ENCODE data around the gene RNF220. TPM values are rescaled to one million over a fixed set of nuclear protein-coding genes. Genes with fewer than 3 reads are reported as not detected.

RNF220 gene
- total RNA-seq, 1 donor from 2014 or later: 58.4 TPM

DNA sequence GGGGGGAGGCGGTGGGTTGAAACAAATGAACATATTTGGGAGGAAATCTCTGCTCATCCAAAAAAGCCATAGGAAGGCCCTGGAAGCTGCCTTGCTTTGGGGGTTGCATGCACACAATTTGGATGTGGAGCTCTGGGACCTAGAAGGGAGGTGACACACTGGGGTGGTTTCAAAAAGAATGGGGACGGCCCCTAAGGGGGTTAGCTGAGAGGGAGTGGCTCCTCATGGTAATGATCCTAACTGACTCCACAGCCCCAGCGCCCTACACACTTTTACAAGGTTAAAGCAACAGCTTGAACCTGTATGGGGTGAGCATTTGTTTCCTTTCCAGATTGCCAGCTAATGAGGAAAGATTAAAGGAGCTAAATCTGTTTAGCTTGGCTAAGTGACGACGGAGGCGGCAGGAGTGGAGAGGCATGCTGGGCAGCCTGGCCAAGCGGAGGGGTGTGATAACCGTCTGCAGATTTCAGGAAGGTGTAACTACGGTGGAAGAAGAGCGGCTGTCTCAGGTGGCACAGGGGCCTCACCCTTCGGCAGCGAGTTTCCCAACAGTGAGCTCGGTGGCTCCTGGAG lies 107.3 kb downstream of the RNF220 start:
- Mint-ChIP-seq H3K4me3 (ENCODE audit: unreplicated experiment) (no peak overlapping the region), H3K27me3 (ENCODE audit: low read depth) (peaks cover 70% of the 10 kb centered on the region), H3K27ac (ENCODE audit: unreplicated experiment) (no peak overlapping the region)

DNA sequence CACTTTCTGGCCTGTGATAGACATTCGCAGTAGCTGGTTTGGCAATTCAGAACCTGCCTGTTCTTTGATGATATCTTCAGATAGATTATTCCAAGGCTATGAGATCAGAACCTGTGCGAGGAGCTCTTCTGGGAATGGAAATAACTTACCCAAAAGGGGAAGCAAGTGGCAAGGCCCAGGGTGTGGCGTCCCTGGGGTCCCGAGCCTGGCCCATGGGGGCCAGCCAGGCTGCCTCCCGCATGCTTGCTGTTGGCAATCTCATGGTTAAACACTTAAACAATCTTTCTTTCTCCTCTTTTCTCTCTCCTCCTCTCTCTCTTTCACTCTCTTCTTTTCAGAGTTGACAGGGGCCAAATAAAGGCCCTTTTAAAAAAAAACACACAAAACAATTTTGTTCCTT lies 108.1 kb downstream of the RNF220 start:
- DNase-seq (ENCODE audit: low spot score): no peak
- H3K9me3 Mint-ChIP-seq (ENCODE audit: low read depth): no peaks in the 10 kb centered on the region
- H3K36me3 Mint-ChIP-seq (ENCODE audit: low read depth): peaks cover 5% of the 10 kb centered on the region
- TF ChIP-seq, protein P1, sequence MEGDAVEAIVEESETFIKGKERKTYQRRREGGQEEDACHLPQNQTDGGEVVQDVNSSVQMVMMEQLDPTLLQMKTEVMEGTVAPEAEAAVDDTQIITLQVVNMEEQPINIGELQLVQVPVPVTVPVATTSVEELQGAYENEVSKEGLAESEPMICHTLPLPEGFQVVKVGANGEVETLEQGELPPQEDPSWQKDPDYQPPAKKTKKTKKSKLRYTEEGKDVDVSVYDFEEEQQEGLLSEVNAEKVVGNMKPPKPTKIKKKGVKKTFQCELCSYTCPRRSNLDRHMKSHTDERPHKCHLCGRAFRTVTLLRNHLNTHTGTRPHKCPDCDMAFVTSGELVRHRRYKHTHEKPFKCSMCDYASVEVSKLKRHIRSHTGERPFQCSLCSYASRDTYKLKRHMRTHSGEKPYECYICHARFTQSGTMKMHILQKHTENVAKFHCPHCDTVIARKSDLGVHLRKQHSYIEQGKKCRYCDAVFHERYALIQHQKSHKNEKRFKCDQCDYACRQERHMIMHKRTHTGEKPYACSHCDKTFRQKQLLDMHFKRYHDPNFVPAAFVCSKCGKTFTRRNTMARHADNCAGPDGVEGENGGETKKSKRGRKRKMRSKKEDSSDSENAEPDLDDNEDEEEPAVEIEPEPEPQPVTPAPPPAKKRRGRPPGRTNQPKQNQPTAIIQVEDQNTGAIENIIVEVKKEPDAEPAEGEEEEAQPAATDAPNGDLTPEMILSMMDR (IDR thresholded peaks at IDR 0.05): no peak
- H3K4me1 Mint-ChIP-seq (ENCODE audit: low read depth): no peaks in the 10 kb centered on the region
- H3K27ac Mint-ChIP-seq (ENCODE audit: unreplicated experiment): no peak overlapping the region
- H3K4me3 Mint-ChIP-seq (ENCODE audit: unreplicated experiment): no peak overlapping the region
- peaks cover 64% of the 10 kb centered on the region for H3K27me3 Mint-ChIP-seq (ENCODE audit: low read depth)

More for the DNA sequence above, 107.3 kb downstream of the RNF220 start:
- DNase-seq (ENCODE audit: low spot score): no peak
- peaks cover 5% of the 10 kb centered on the region for H3K36me3 Mint-ChIP-seq (ENCODE audit: low read depth)
- no peaks in the 10 kb centered on the region for H3K9me3 Mint-ChIP-seq (ENCODE audit: low read depth)
- TF ChIP-seq, protein P1 (IDR thresholded peaks at IDR 0.05): no peak
- H3K4me1 Mint-ChIP-seq (ENCODE audit: low read depth): no peaks in the 10 kb centered on the region

DNA sequence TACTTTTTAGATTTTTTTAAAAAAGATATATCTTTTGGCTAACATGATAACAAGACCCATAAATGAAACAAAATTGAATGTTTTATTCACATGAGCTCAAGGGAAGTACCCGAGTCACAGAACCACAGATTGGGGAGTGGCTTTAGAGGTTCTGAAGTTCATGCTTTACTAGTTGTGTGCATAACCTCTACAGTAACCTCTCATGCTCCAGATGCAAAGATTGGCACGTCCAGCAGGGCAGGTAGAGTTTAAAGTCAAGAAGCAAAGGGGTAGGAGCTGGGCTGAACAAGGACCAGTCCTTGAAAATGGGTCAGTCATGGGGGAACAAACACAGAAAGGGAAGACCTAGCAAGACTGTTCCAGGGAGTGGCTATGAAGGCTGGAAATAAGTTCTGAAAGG lies 109.6 kb downstream of the RNF220 start:
- TF ChIP-seq, protein P1 (IDR thresholded peaks at IDR 0.05): no peak
- Mint-ChIP-seq H3K27ac (ENCODE audit: unreplicated experiment) (no peak overlapping the region), H3K27me3 (ENCODE audit: low read depth) (peaks cover 59% of the 10 kb centered on the region), H3K36me3 (ENCODE audit: low read depth) (peaks cover 5% of the 10 kb centered on the region), H3K4me3 (ENCODE audit: unreplicated experiment) (no peak overlapping the region), H3K9me3 (ENCODE audit: low read depth) (no peaks in the 10 kb centered on the region), H3K4me1 (ENCODE audit: low read depth) (no peaks in the 10 kb centered on the region)
- DNase-seq (ENCODE audit: low spot score): no peak

DNA sequence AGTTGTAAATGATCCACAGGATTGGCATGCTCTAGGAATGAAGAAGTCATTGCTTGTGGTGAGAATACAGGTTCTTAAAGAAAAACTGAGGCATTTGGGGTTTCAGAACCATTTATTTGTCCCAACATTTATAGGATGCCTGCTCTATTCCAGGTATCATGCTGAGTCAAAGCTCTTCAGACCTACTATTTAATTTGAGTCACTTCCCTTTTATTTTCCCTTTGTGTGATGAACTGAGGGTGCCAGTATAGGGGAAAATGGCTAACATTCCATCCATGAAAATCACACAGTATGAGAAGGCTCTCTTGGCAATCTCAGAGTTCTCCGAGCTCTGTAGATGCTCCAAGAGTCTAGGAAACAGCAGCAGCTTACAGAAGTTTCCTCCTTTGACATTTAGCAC lies 110.4 kb downstream of the RNF220 start:
- Mint-ChIP-seq H3K27me3 (ENCODE audit: low read depth) (peaks cover 61% of the 10 kb centered on the region), H3K9me3 (ENCODE audit: low read depth) (no peaks in the 10 kb centered on the region), H3K27ac (ENCODE audit: unreplicated experiment) (no peak overlapping the region), H3K4me1 (ENCODE audit: low read depth) (no peaks in the 10 kb centered on the region), H3K36me3 (ENCODE audit: low read depth) (peaks cover 5% of the 10 kb centered on the region), H3K4me3 (ENCODE audit: unreplicated experiment) (no peak overlapping the region)
- TF ChIP-seq, protein P1 (IDR thresholded peaks at IDR 0.05): no peak
- no peak for DNase-seq (ENCODE audit: low spot score)

DNA sequence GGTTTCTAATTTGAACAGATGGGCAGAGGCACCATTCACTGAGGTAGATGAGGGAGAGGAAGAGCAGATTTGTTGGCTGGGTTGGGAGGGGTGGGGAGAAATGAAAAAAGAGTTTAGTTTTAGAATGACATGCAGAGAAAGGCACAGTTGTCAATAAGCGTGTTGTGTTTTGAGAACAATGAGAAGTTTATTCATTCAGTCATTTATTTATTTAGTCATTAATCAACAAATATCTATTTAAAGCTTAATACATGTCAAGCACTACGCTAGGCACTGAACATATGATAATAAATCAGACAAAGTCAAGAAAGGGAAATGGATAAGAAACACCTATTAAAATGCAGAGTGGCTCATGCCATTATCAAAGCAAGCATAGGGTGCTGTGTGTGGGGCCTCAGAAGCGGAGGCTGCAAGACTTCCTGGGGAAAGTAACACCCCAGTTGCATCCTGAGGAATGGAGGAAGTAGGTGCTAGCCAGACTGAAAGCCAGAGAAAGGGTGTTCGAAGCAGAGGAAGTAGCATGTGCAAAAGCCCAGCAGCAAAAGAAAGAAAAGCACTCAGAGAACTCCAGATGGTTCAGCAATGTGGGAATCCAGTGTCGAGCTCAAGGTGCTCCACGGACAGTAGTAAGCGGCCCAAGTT lies 114.1 kb downstream of the RNF220 start:
- Mint-ChIP-seq H3K36me3 (ENCODE audit: low read depth) (peaks cover 3% of the 10 kb centered on the region), H3K9me3 (ENCODE audit: low read depth) (no peaks in the 10 kb centered on the region), H3K27ac (ENCODE audit: unreplicated experiment) (no peak overlapping the region), H3K4me1 (ENCODE audit: low read depth) (no peaks in the 10 kb centered on the region), H3K27me3 (ENCODE audit: low read depth) (peaks cover 45% of the 10 kb centered on the region), H3K4me3 (ENCODE audit: unreplicated experiment) (no peak overlapping the region)
- DNase-seq (ENCODE audit: low spot score): no peak
- TF ChIP-seq, protein P1 (IDR thresholded peaks at IDR 0.05): no peak

Data from chondrocyte (in vitro differentiated cells).